Activated T-cell treated with anti-CD3 and anti-CD28 coated beads for 24 hours (primary cell): ENCODE data around the gene IGFBP7.

Experiments used
- DNase-seq: peaks from one replicate; pipeline ENCODE4 v3.0.0-alpha.2; 2020; ENCODE audit warnings: low read depth

IGFBP7 gene

GRCh38 chr4:57109847-57110639 lies at the start of gene IGFBP7:
Gene IGFBP7, minus strand, starts transcription at chr4:57110385. Its CDS starts 34 bp downstream, at chr4:57110351.
- no peak for DNase-seq

GRCh38 chr4:57159866-57160265 lies 49.7 kb upstream of the IGFBP7 start:
- no peak for DNase-seq

GRCh38 chr4:57158762-57159161 lies 48.6 kb upstream of the IGFBP7 start:
- DNase-seq = no peak

- DNase-seq = no peak
Observed at GRCh38 chr4:57158221-57158620, 48.0 kb upstream of the IGFBP7 start.

- no peak for DNase-seq
Observed at GRCh38 chr4:57157596-57158137, 47.5 kb upstream of the IGFBP7 start.

- no peak for DNase-seq
Observed at GRCh38 chr4:57156242-57156990, 46.2 kb upstream of the IGFBP7 start.

- no peak for DNase-seq
Observed at GRCh38 chr4:57154926-57155325, 44.7 kb upstream of the IGFBP7 start.

- no peak for DNase-seq
Observed at GRCh38 chr4:57154191-57154590, 44.0 kb upstream of the IGFBP7 start.

- DNase-seq = no peak
Observed at GRCh38 chr4:57153207-57153606, 43.0 kb upstream of the IGFBP7 start.

GRCh38 chr4:57151481-57151880 lies 41.3 kb upstream of the IGFBP7 start:
- DNase-seq = no peak

- no peak for DNase-seq
Observed at GRCh38 chr4:57149833-57150232, 39.6 kb upstream of the IGFBP7 start.

GRCh38 chr4:57148831-57149505 lies 38.8 kb upstream of the IGFBP7 start:
- no peak for DNase-seq

- DNase-seq = no peak
Observed at GRCh38 chr4:57148177-57148576, 38.0 kb upstream of the IGFBP7 start.

- no peak for DNase-seq
Observed at GRCh38 chr4:57147335-57148060, 37.3 kb upstream of the IGFBP7 start.

GRCh38 chr4:57146444-57146843 lies 36.3 kb upstream of the IGFBP7 start:
- no peak for DNase-seq

GRCh38 chr4:57144466-57144865 lies 34.3 kb upstream of the IGFBP7 start:
- DNase-seq = no peak

- no peak for DNase-seq
Observed at GRCh38 chr4:57139783-57140182, 29.6 kb upstream of the IGFBP7 start.

- no peak for DNase-seq
Observed at GRCh38 chr4:57137261-57137660, 27.1 kb upstream of the IGFBP7 start.

- DNase-seq = no peak
Observed at GRCh38 chr4:57136281-57136680, 26.1 kb upstream of the IGFBP7 start.

GRCh38 chr4:57132743-57133137 lies 22.6 kb upstream of the IGFBP7 start:
- no peak for DNase-seq

GRCh38 chr4:57131849-57132742 lies 21.9 kb upstream of the IGFBP7 start:
- DNase-seq = no peak
